Coronary artery (tissue), 2 donors: ENCODE results near the gene SMIM9.
"Not testable (repeated sequence)": the region's sequence is repeated elsewhere in the genome, so short reads cannot be mapped to it uniquely, and the experiment has no call there.

Source experiments
- DNase-seq: peaks from one replicate; pipeline ENCODE4 v3.0.0-alpha.2; 2017; ENCODE audit warnings: low spot score
- H3K27ac ChIP-seq, 2 donors: fragments of 200-600 bp; sonication (generic); one replicate each; pipeline ENCODE4 v1.5.1; 2016 to 2019
- H3K4me3 ChIP-seq: fragments of 200-600 bp; sonication (generic); 2 replicates; pipeline ENCODE4 v1.5.1; 2016; ENCODE audit warnings: mild to moderate bottlenecking, moderate library complexity
- CTCF ChIP-seq: fragments of 200-600 bp; sonication (generic); IDR thresholded peaks from one replicate; pipeline ENCODE4 v1.5.1; 2019; ENCODE audit warnings: antibody characterized with exemption

Gene SMIM9

GRCh38 chrX:154822029-154822428, 12.4 kb downstream of the SMIM9 start:
- Histone ChIP-seq H3K4me3 (no peak overlapping the region), H3K27ac (no peak overlapping the region)
- no peak for TF ChIP-seq CTCF
- DNase-seq: no peak

DNA sequence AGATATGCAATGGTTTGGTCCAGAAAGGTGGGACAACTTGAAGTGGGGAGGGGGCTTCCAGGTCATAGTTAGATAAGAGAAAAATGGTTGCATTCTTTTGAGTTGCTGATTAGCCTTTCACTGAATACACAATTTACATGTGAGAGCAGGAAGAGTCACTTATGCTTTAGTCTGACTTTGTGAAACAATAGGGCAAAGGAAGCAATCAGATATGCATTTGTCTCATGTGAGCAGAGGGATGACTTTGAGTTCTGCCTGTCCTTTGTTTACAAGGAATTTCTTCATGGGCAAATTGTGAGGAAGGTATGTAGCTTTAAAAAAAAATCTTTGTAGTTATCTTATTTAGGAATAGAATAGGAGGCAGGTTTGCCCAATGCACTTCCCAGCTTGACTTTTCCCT, 12.9 kb downstream of the SMIM9 start:
- H3K4me3 ChIP-seq: no peak overlapping the region
- no peak for TF ChIP-seq CTCF
- H3K27ac ChIP-seq: no peak overlapping the region
- no peak for DNase-seq

DNA sequence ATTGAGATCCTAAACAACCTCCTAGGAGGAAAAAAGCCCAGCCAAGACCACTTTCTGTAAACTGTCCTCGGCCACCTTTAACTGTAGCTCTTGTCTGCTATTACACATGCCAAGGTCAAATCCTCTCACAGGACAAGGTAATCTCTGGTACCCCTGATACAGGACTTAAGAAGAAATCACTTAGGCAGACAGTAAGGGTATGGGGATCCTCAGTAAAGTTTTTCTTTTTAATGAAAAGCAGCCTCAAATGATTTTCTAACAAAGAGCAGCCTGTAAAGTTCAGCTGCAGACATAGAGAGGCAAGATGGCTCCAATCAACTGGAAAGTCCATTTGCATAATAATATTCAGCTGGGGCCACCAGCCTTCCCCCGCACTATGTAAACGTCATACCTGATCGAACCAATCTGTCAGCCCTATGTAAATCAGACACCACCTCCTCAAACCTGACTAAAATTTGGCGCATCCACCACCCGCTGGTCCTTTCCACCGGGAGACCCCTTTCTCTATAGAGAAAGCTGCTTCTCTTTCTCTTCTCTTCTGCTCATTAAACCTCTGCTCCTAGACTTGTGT, 14.6 kb downstream of the SMIM9 start:
- no peak for TF ChIP-seq CTCF
- no peak for DNase-seq
- no peak overlapping the region for H3K4me3 ChIP-seq
- no peak overlapping the region for H3K27ac ChIP-seq

DNA sequence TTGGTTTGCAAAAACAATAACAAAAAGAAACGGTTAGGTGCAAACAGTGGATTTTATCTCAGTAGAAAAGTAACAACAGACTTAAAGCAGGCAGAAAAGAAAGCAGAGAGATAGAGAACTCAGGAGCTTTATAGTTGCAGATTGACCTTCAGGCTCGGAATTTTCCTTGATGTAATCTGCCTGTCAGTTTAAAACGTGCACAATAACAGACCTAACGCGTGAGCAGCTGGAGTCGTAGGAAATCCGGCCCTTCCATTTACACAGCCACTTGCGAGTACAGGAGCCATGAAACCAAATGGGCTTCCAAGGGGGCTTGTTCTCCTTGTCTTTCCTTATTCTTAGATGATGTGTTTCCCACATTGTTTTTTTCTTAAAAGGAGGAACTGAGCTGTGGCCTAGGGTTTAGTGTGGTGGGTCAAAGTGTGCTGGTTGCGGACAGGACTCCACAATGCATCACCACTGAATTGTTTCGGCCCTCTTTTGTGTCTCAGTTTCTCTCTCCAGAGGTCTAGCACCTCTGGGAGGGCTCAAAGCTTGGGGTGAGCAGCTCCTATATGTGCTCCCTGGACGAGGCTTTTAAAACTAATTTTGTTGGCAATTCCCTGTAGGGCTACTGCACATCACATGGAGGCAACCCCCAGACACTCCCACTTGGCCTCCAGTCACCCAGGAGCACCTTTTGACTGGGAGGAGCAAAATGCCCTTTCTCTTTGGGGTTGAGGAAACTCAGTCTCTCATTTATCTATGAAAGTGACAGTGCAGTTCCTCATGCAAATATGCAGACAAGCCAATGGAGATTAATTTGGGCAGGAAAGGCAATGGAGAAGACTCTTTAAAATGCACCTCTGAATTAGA, 15.3 kb downstream of the SMIM9 start:
- H3K4me3 ChIP-seq: no peak overlapping the region
- H3K27ac ChIP-seq: no peak overlapping the region
- DNase-seq: no peak
- no peak for TF ChIP-seq CTCF

GRCh38 chrX:154817048-154817618, 17.3 kb downstream of the SMIM9 start:
- H3K27ac ChIP-seq, H3K4me3 ChIP-seq, DNase-seq: not testable (repeated sequence)

DNA sequence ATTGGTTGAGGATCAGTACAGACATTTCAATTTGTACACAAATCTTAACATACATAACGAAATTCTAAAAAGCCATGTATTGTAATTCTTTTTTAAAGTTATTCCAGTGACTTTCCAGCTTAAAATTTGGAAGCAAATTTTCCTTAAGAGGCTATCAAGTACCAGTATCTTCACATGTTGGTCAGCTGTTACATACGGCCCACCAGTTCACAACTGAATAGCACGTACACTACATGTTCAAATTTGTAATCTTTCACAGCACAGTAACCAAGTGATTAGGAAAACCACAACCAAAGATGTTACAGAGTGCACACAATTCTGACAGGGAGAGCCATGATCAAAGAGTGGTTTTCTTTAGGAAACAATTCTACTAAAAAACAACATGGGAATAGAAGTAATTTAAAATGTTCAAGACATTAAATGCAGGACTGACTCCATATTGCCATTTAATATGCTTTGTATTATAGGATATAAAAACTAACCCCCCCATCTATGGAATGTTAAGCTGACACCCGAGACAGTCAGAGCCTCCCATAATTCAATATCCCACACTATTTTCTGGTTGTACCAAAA, 18.1 kb downstream of the SMIM9 start:
- not testable (repeated sequence) for H3K4me3 ChIP-seq, DNase-seq, H3K27ac ChIP-seq

DNA sequence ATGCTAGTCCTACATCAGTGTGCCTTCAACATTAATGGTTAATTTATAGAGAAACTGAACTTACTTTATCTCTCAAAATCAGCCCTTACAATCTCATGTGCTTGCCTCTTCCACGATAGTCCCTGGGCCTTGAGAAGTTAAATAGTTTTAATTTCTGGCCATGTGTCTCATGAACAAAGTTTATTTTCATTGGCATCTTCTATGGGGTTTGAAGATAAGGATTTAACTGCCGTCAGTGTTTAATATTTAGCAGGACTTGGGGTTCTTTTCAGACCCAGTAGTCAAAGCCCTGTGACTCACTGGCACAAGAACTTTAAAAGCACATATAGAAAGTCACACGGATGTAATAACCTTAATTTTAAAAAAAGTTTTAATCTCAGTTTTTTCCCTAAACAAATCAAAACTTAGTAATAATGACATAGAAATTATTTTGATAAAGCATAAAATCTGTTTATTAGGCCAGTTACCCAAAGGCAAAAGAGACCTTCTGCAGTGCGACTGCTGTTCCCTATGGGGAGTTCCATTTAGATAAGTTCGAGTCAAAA, 19.1 kb downstream of the SMIM9 start:
- H3K4me3 ChIP-seq: no peak overlapping the region
- no peak for TF ChIP-seq CTCF
- no peak overlapping the region for H3K27ac ChIP-seq
- no peak for DNase-seq
